A549 (cell line): ENCODE measurements around the gene GAREM1. TPM values are rescaled to one million over a fixed set of nuclear protein-coding genes. Genes with fewer than 3 reads are reported as not detected.

Source experiments
- ATAC-seq, 2 experiments: fragments of 200-7000 bp in 1 of 2; fragments of >200 bp in 1 of 2; cut with Nextera tagmentation in 1 of 2; cut with Tn5 transposase in 1 of 2; 3 replicates each; pipeline versions ENCODE4 v1.8.0 to v1.9.1; 2018 to 2020; ENCODE audit warnings: mild to moderate bottlenecking in 1 of 2, moderate library complexity in 1 of 2
- CTCF ChIA-PET: fragments of 300-600 bp; sonication (Branson Sonifier 250); formaldehyde crosslinking; extraction: SDS; loops from one replicate; lab custom pipeline; 2021; ENCODE audit warnings: antibody characterized with exemption, inconsistent platforms; lab: Yijun Ruan, JAX
- POLR2A ChIA-PET: fragments of 350-600 bp; formaldehyde crosslinking; extraction: SDS; loops from one replicate; lab custom pipeline; 2021; ENCODE audit warnings: antibody characterized with exemption, inconsistent platforms; lab: Yijun Ruan, JAX
- DNase-seq, 2 experiments: peaks; one replicate each; pipeline versions ENCODE4 v3.0.0 to v3.0.0-alpha.2; 2011 to 2016; ENCODE audit warnings: low read depth in 1 of 2, low spot score in 1 of 2
- FAIRE-seq: peaks from 2 replicates; lab custom pipeline; 2011; peaks lifted over from hg19 to GRCh38; lab: Jason Lieb, UNC
- H3K27ac ChIP-seq, 2 experiments: fragments of >200 bp; sonication (Bioruptor Twin); formaldehyde crosslinking; 3 replicates each; pipeline ENCODE4 v1.5.1; 2016 to 2017
- H3K4me1 ChIP-seq: fragments of >200 bp; sonication (Bioruptor Twin); formaldehyde crosslinking; 3 replicates; pipeline ENCODE4 v1.6.1; 2016
- H3K4me2 ChIP-seq: fragments of >200 bp; sonication (Bioruptor Twin); formaldehyde crosslinking; 3 replicates; pipeline ENCODE4 v1.6.1; 2016
- H3K4me3 ChIP-seq: fragments of >200 bp; sonication (Bioruptor Twin); formaldehyde crosslinking; 3 replicates; pipeline ENCODE4 v1.5.1; 2016
- H3K9me3 ChIP-seq: fragments of >200 bp; sonication (Bioruptor Twin); formaldehyde crosslinking; 3 replicates; pipeline ENCODE4 v1.6.1; 2016
- CBX2 ChIP-seq: fragments of 200-600 bp; sonication (generic); IDR thresholded peaks from 2 replicates; pipeline ENCODE4 v1.6.1; 2016; ENCODE audit warnings: low read depth, mild to moderate bottlenecking, borderline replicate concordance
- CHD4 ChIP-seq: fragments of 200-600 bp; sonication (generic); IDR thresholded peaks from 2 replicates; pipeline ENCODE4 v1.6.1; 2016; ENCODE audit warnings: antibody characterized with exemption, mild to moderate bottlenecking, borderline replicate concordance
- EHF ChIP-seq: fragments of 250-450 bp; sonication (Bioruptor Pico); IDR thresholded peaks from 2 replicates; pipeline ENCODE4 v1.5.0; 2020; ENCODE audit warnings: mild to moderate bottlenecking
- ESRRA ChIP-seq: fragments of 150-350 bp; IDR thresholded peaks from 2 replicates; pipeline ENCODE4 v1.6.1; 2014; ENCODE audit warnings: mild to moderate bottlenecking, low read length, borderline replicate concordance
- FOSB ChIP-seq: fragments of 250-450 bp; sonication (Bioruptor Pico); IDR thresholded peaks from 2 replicates; pipeline ENCODE4 v1.5.0; 2020; ENCODE audit warnings: mild to moderate bottlenecking, moderate library complexity
- FOSL2 ChIP-seq, 2 experiments: fragments of 450-650 bp in 1 of 2; fragments of >200 bp in 1 of 2; sonication (Bioruptor Twin) in 1 of 2; formaldehyde crosslinking; IDR thresholded peaks; 2 replicates each; pipeline versions ENCODE4 v1.5.0 to v1.6.1; 2016 to 2020; ENCODE audit warnings: mild to moderate bottlenecking in 1 of 2, moderate library complexity in 1 of 2
- HOXA7 ChIP-seq: fragments of 250-450 bp; sonication (Bioruptor Pico); IDR thresholded peaks from 2 replicates; pipeline ENCODE4 v1.5.0; 2020; ENCODE audit warnings: mild to moderate bottlenecking, moderate library complexity
- HOXB13 ChIP-seq: fragments of 250-450 bp; sonication (Bioruptor Pico); IDR thresholded peaks from 2 replicates; pipeline ENCODE4 v1.5.0; 2020; ENCODE audit warnings: low read depth, mild to moderate bottlenecking, moderate library complexity
- HOXB5 ChIP-seq: fragments of 250-450 bp; sonication (Bioruptor Pico); IDR thresholded peaks from 2 replicates; pipeline ENCODE4 v1.5.0; 2020; ENCODE audit warnings: mild to moderate bottlenecking, moderate library complexity
- MAFK ChIP-seq: fragments of 450-650 bp; IDR thresholded peaks from 2 replicates; pipeline ENCODE4 v1.6.1; 2014; ENCODE audit not compliant: partially characterized antibody
- MAZ ChIP-seq: fragments of 150-350 bp; IDR thresholded peaks from 2 replicates; pipeline ENCODE4 v1.6.1; 2014; ENCODE audit warnings: antibody characterized with exemption, low read depth, low read length, borderline replicate concordance
- NFE2L2 ChIP-seq: fragments of 150-350 bp; conservative IDR thresholded peaks from 2 replicates; pipeline ENCODE4 v1.6.1; 2014; ENCODE audit warnings: low read length
- NPAS2 ChIP-seq: fragments of 250-450 bp; sonication (Bioruptor Pico); IDR thresholded peaks from 2 replicates; pipeline ENCODE4 v1.8.0; 2022; ENCODE audit warnings: mild to moderate bottlenecking, moderate library complexity, borderline replicate concordance
- PHF8 ChIP-seq: fragments of 200-600 bp; sonication (generic); IDR thresholded peaks from 2 replicates; pipeline ENCODE4 v1.6.1; 2016; ENCODE audit warnings: low read depth, mild to moderate bottlenecking, antibody characterized with exemption, moderate library complexity, borderline replicate concordance
- POLR2A ChIP-seq: IDR thresholded peaks from 2 replicates; pipeline ENCODE4 v1.6.1; 2012; ENCODE audit warnings: mild to moderate bottlenecking, low read length
- RCOR1 ChIP-seq: fragments of 150-350 bp; IDR thresholded peaks from 2 replicates; pipeline ENCODE4 v1.6.1; 2014; ENCODE audit warnings: antibody characterized with exemption, low read length, low read depth
- RNF2 ChIP-seq: fragments of 200-600 bp; sonication (generic); IDR thresholded peaks from 2 replicates; pipeline ENCODE4 v1.6.1; 2016; ENCODE audit warnings: low read depth, mild to moderate bottlenecking, antibody characterized with exemption, moderate library complexity, borderline replicate concordance
- TFCP2L1 ChIP-seq: fragments of 250-450 bp; sonication (Bioruptor Pico); IDR thresholded peaks from 2 replicates; pipeline ENCODE4 v1.5.0; 2021; ENCODE audit warnings: mild to moderate bottlenecking
- ZC3H11A ChIP-seq: fragments of 450-650 bp; IDR thresholded peaks from 2 replicates; pipeline ENCODE4 v1.6.1; 2014; ENCODE audit warnings: antibody characterized with exemption, mild to moderate bottlenecking
- WGBS: methylation state at CpG from one replicate; pipeline ENCODE4 v1.1.6; 2017; ENCODE audit errors: missing lambda C conversion rate; 5-methylcytosine and 5-hydroxymethylcytosine counted together
- polyA plus RNA-seq, 4 experiments: library from polyadenylated mRNA; depleted of rRNA in 3 of 4; stranded (reverse); fragments of >200 nt; fragmentation: RNase III in 1 of 4; extraction: RNeasy Plus Mini Kit Qiagen cat#74134 plus additional on column Dnase treatment in 1 of 4; gene quantifications; 2 replicates in 3 of 4; 3 replicates in 1 of 4; pipeline ENCODE4 v1.2.3, GENCODE V29; 2011 to 2017
- TF ChIP-seq, protein P1 (sequence below): fragments of 150-350 bp; IDR thresholded peaks from 2 replicates; pipeline ENCODE4 v1.6.1; 2014; ENCODE audit warnings: low read depth, mild to moderate bottlenecking, low read length
- TF ChIP-seq, protein P2 (sequence below): fragments of 200-600 bp; sonication (generic); IDR thresholded peaks from 2 replicates; pipeline ENCODE4 v1.6.1; 2016; ENCODE audit warnings: antibody characterized with exemption, mild to moderate bottlenecking, moderate library complexity
- TF ChIP-seq, protein P3 (sequence below): fragments of 450-650 bp; IDR thresholded peaks from 2 replicates; pipeline ENCODE4 v1.6.1; 2014; ENCODE audit warnings: antibody characterized with exemption
- TF ChIP-seq, protein P4 (sequence below): fragments of >200 bp; sonication (Bioruptor Twin); formaldehyde crosslinking; IDR thresholded peaks from 3 replicates; pipeline ENCODE4 v1.6.1; 2016

GAREM1 gene
- polyA plus RNA-seq, 2 of the 4 experiments (the other 2 are of a cell fraction) = 1.3 to 5.0 TPM

DNA sequence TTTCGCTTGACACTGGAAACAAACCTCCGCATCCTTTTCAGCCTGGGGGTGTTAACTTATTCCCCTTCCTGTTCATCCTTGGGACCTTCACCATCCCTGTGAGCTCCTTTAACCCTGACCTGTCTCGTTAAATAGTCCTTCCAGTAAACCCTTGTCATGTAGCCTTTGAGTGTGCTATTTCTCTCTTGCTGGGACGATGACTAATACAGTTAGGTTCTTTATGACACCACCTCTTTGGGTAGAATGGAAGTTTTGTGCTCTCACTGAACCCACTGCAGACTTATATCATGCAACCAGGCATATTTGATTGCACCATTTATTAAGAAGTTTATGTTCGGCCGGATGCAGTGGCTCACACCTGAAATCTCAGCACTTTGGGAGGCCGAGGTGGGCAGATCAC lies 40.5 kb upstream of the GAREM1 start:
- Histone ChIP-seq H3K9me3 (no peaks in the 10 kb centered on the region), H3K4me2 (no peak overlapping the region)
- no peak for DNase-seq
- TF ChIP-seq, protein P1, sequence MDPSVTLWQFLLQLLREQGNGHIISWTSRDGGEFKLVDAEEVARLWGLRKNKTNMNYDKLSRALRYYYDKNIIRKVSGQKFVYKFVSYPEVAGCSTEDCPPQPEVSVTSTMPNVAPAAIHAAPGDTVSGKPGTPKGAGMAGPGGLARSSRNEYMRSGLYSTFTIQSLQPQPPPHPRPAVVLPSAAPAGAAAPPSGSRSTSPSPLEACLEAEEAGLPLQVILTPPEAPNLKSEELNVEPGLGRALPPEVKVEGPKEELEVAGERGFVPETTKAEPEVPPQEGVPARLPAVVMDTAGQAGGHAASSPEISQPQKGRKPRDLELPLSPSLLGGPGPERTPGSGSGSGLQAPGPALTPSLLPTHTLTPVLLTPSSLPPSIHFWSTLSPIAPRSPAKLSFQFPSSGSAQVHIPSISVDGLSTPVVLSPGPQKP = no peak
- TF ChIP-seq HOXB5 (CRISPR knock-in tag) = no peak
- TF ChIP-seq, protein P2, sequence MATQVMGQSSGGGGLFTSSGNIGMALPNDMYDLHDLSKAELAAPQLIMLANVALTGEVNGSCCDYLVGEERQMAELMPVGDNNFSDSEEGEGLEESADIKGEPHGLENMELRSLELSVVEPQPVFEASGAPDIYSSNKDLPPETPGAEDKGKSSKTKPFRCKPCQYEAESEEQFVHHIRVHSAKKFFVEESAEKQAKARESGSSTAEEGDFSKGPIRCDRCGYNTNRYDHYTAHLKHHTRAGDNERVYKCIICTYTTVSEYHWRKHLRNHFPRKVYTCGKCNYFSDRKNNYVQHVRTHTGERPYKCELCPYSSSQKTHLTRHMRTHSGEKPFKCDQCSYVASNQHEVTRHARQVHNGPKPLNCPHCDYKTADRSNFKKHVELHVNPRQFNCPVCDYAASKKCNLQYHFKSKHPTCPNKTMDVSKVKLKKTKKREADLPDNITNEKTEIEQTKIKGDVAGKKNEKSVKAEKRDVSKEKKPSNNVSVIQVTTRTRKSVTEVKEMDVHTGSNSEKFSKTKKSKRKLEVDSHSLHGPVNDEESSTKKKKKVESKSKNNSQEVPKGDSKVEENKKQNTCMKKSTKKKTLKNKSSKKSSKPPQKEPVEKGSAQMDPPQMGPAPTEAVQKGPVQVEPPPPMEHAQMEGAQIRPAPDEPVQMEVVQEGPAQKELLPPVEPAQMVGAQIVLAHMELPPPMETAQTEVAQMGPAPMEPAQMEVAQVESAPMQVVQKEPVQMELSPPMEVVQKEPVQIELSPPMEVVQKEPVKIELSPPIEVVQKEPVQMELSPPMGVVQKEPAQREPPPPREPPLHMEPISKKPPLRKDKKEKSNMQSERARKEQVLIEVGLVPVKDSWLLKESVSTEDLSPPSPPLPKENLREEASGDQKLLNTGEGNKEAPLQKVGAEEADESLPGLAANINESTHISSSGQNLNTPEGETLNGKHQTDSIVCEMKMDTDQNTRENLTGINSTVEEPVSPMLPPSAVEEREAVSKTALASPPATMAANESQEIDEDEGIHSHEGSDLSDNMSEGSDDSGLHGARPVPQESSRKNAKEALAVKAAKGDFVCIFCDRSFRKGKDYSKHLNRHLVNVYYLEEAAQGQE = no peak
- no peak for TF ChIP-seq NFE2L2
- TF ChIP-seq CHD4 = no peak
- no peak for TF ChIP-seq PHF8
- no peak for TF ChIP-seq FOSB (CRISPR knock-in tag)
- no peak for TF ChIP-seq FOSL2 (IDR thresholded peaks at IDR 0.05)
- TF ChIP-seq FOSL2 (CRISPR knock-in tag; IDR thresholded peaks at IDR 0.05) = no peak
- no peak for TF ChIP-seq MAFK
- TF ChIP-seq POLR2A = no peak
- TF ChIP-seq, all 56 proteins: peak for 0
- POLR2A ChIA-PET = no interaction called here
- WGBS = 58% methylated on average over 7 of the region's 7 CpGs
- H3K4me1 ChIP-seq = no peaks in the 10 kb centered on the region
- ATAC-seq = no peak
- H3K4me3 ChIP-seq = no peak overlapping the region
- CTCF ChIA-PET = no interaction called here
- H3K27ac ChIP-seq = no peak overlapping the region
- no peak for FAIRE-seq

DNA sequence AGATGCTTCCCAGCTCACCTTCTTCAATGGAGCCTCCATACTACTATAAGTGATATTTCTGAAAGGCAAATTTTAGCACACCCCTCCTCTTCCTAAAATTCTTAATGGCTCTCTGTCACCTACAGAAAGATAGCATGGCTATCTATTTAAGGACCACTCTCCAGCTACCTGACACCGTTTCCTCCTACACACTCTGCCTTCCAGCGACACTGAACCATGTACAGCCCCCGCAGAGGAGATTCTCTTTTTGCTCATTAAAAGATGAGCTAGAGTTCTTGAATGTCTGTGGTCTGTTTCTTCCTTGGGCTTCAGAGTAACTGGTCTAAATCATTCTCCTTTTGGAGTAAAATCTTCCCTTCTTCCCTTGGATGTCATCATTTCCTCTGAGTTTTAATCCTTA lies 38.4 kb upstream of the GAREM1 start:
- ChIA-PET CTCF (interaction anchor here (1.8 kb wide), 1 partner anchor 10 kb away, joined by 4 read pairs; no protein-coding TSS in a partner anchor), POLR2A (no interaction called here)
- no peak overlapping the region for H3K4me3 ChIP-seq
- ATAC-seq = no peak
- DNase-seq = no peak
- no peaks in the 10 kb centered on the region for H3K4me1 ChIP-seq
- no peaks in the 10 kb centered on the region for H3K9me3 ChIP-seq
- no peak overlapping the region for H3K4me2 ChIP-seq
- no peak for FAIRE-seq
- no peak for TF ChIP-seq NPAS2
- no peak for TF ChIP-seq HOXA7 (CRISPR knock-in tag)
- TF ChIP-seq ESRRA = no peak
- no peak for TF ChIP-seq HOXB13 (CRISPR knock-in tag)
- TF ChIP-seq, protein P3, sequence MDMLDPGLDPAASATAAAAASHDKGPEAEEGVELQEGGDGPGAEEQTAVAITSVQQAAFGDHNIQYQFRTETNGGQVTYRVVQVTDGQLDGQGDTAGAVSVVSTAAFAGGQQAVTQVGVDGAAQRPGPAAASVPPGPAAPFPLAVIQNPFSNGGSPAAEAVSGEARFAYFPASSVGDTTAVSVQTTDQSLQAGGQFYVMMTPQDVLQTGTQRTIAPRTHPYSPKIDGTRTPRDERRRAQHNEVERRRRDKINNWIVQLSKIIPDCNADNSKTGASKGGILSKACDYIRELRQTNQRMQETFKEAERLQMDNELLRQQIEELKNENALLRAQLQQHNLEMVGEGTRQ = no peak
- no peak for TF ChIP-seq FOSB (CRISPR knock-in tag)
- TF ChIP-seq, protein P4, sequence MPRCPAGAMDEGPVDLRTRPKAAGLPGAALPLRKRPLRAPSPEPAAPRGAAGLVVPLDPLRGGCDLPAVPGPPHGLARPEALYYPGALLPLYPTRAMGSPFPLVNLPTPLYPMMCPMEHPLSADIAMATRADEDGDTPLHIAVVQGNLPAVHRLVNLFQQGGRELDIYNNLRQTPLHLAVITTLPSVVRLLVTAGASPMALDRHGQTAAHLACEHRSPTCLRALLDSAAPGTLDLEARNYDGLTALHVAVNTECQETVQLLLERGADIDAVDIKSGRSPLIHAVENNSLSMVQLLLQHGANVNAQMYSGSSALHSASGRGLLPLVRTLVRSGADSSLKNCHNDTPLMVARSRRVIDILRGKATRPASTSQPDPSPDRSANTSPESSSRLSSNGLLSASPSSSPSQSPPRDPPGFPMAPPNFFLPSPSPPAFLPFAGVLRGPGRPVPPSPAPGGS = no peak
- no peak for TF ChIP-seq TFCP2L1 (CRISPR knock-in tag)
- no peak overlapping the region for H3K27ac ChIP-seq
- 2% methylated on average over 3 of the region's 3 CpGs for WGBS

DNA sequence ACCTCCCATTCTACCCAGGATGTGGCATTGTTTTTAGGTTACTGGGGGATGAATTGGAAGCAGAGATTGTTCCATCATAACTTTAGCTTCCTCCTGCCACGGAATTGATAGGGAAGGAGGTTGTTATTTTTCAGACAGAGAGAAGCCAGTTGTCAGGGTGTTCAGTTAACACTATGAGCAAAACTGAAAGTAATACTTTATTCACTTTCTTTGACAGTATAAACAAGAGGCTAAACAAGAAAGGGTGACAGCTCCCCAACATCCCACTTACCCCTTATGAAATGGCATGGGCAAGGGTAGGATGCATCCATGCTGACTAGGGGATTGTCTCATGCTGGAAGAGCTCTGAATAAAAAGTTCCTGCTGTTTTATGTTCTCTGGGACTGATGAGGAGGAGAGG lies 36.4 kb upstream of the GAREM1 start:
- CTCF ChIA-PET = no interaction called here
- H3K4me2 ChIP-seq = no peak overlapping the region
- no peak for TF ChIP-seq RCOR1
- TF ChIP-seq EHF (CRISPR knock-in tag) = no peak
- no peak for TF ChIP-seq MAZ
- no peak for TF ChIP-seq CBX2
- no peak for TF ChIP-seq RNF2
- TF ChIP-seq, protein P3 = no peak
- TF ChIP-seq ZC3H11A = no peak
- POLR2A ChIA-PET = no interaction called here
- no peak overlapping the region for H3K27ac ChIP-seq
- no peak for FAIRE-seq
- no peaks in the 10 kb centered on the region for H3K4me1 ChIP-seq
- no peak for ATAC-seq
- 6% methylated on average over 1 of the region's 1 CpG for WGBS
- H3K4me3 ChIP-seq = no peak overlapping the region
- DNase-seq = no peak
- H3K9me3 ChIP-seq = no peaks in the 10 kb centered on the region
